GM21529 (cell line): ENCODE results near the gene FOXK1.

Experiments
- ATAC-seq: cut with Tn5 transposase; IDR thresholded peaks from one replicate; pipeline ENCODE4 v1.9.1; 2021; ENCODE audit not compliant: unreplicated experiment

FOXK1 gene

GRCh38 chr7:4694305-4694704, 12.2 kb downstream of the FOXK1 start:
- ATAC-seq, result no peak

GRCh38 chr7:4698707-4699275, 16.7 kb downstream of the FOXK1 start:
- ATAC-seq, result no peak

GRCh38 chr7:4699841-4700240, 17.7 kb downstream of the FOXK1 start:
- no peak for ATAC-seq

- no peak for ATAC-seq
Observed at GRCh38 chr7:4700577-4701235, 18.6 kb downstream of the FOXK1 start.

GRCh38 chr7:4702961-4703512, 20.9 kb downstream of the FOXK1 start:
- no peak for ATAC-seq

- ATAC-seq, result no peak
Observed at GRCh38 chr7:4703532-4703931, 21.4 kb downstream of the FOXK1 start.

GRCh38 chr7:4706384-4707216, 24.5 kb downstream of the FOXK1 start:
- ATAC-seq, result no peak

- ATAC-seq, result no peak
Observed at GRCh38 chr7:4707217-4707741, 25.2 kb downstream of the FOXK1 start.

- ATAC-seq, result no peak
Observed at GRCh38 chr7:4707980-4708411, 25.9 kb downstream of the FOXK1 start.

- no peak for ATAC-seq
Observed at GRCh38 chr7:4709187-4709586, 27.1 kb downstream of the FOXK1 start.

GRCh38 chr7:4711093-4711492, 29.0 kb downstream of the FOXK1 start:
- no peak for ATAC-seq

- no peak for ATAC-seq
Observed at GRCh38 chr7:4711634-4712033, 29.5 kb downstream of the FOXK1 start.

GRCh38 chr7:4712281-4713182, 30.4 kb downstream of the FOXK1 start:
- ATAC-seq, result peak; percentile 56

- peak; percentile 83 for ATAC-seq
Observed at GRCh38 chr7:4713183-4713784, 31.2 kb downstream of the FOXK1 start.

- ATAC-seq, result no peak
Observed at GRCh38 chr7:4714161-4714700, 32.1 kb downstream of the FOXK1 start.

- no peak for ATAC-seq
Observed at GRCh38 chr7:4714767-4715409, 32.8 kb downstream of the FOXK1 start.

GRCh38 chr7:4715410-4715776, 33.3 kb downstream of the FOXK1 start:
- no peak for ATAC-seq

GRCh38 chr7:4716946-4717795, 35.1 kb downstream of the FOXK1 start:
- ATAC-seq, result no peak
